K562 (cell line): ENCODE results near the gene POU3F1. TPM values are rescaled to one million over a fixed set of nuclear protein-coding genes. Genes with fewer than 3 reads are reported as not detected.
A peak's percentile ranks its signal among the peaks of the same experiment; 100 is the strongest.

Source experiments
- E4F1 ChIP-seq: fragments of 250-450 bp; sonication (Bioruptor Pico); IDR thresholded peaks from 2 replicates; pipeline ENCODE4 v1.5.0; 2021; ENCODE audit warnings: mild to moderate bottlenecking, borderline replicate concordance
- MTF1 ChIP-seq: fragments of 250-450 bp; sonication (Bioruptor Pico); IDR thresholded peaks from 2 replicates; pipeline ENCODE4 v1.9.0; 2021; ENCODE audit warnings: moderate library complexity, mild to moderate bottlenecking, inconsistent platforms, borderline replicate concordance
- PHTF2 ChIP-seq: fragments of 250-450 bp; sonication (Bioruptor Pico); IDR thresholded peaks from 2 replicates; pipeline ENCODE4 v1.5.0; 2021; ENCODE audit warnings: mild to moderate bottlenecking
- RBM34 ChIP-seq: fragments of 200-400 bp; formaldehyde crosslinking; IDR thresholded peaks from 2 replicates; pipeline ENCODE4 v1.6.1; 2018; ENCODE audit warnings: low read length, borderline replicate concordance; ENCODE audit not compliant: insufficient read depth
- SMARCE1 ChIP-seq: fragments of 450-650 bp; IDR thresholded peaks from 2 replicates; pipeline ENCODE4 v1.7.1; 2016; ENCODE audit warnings: mild to moderate bottlenecking
- ZBED1 ChIP-seq: IDR thresholded peaks from 2 replicates; pipeline ENCODE4 v1.6.1; 2014
- ZNF184 ChIP-seq: sonication (generic); formaldehyde crosslinking; IDR thresholded peaks from 2 replicates; pipeline ENCODE4 v1.5.0; 2020; ENCODE audit warnings: missing genetic modification reagents
- ZNF239 ChIP-seq: fragments of 250-450 bp; sonication (Bioruptor Pico); IDR thresholded peaks from 2 replicates; pipeline ENCODE4 v1.4.0; 2020; ENCODE audit warnings: mild to moderate bottlenecking
- polyA plus RNA-seq, 8 experiments: library from polyadenylated mRNA; depleted of rRNA in 4 of 8; stranded (reverse) in 5 of 8; unstranded in 3 of 8; fragments of >200 nt; fragmentation: Nextera tagmentation in 2 of 8; fragmentation: Illumina TruSeq in 1 of 8; extraction: Ambion mirVana in 2 of 8; extraction: Trizol in 1 of 8; gene quantifications; 2 replicates each; pipeline versions ENCODE4 v1.2.1 to v1.2.3, GENCODE V29; 2011 to 2014; ENCODE audit warnings: inconsistent platforms in 1 of 8, missing spikeins in 1 of 8
- total RNA-seq, 7 experiments: library from RNA; depleted of rRNA in 6 of 7; stranded (reverse); fragments of >200 nt in 6 of 7; fragmentation: Illumina TruSeq in 2 of 7; extraction: Trizol in 2 of 7; gene quantifications; 2 replicates each; pipeline versions ENCODE4 v1.2.1 to v1.2.3, GENCODE V29; 2011 to 2021; ENCODE audit warnings: low replicate concordance in 1 of 7
- TF ChIP-seq, protein P1 (sequence below), 2 experiments: fragments of 450-650 bp; IDR thresholded peaks; 2 replicates each; pipeline ENCODE4 v1.6.1; 2016; ENCODE audit warnings: mild to moderate bottlenecking in 2 of 2, borderline replicate concordance in 1 of 2, low read depth in 1 of 2, moderate library complexity in 1 of 2
- TF ChIP-seq, protein P2 (sequence below): fragments of 450-650 bp; IDR thresholded peaks from 2 replicates; pipeline ENCODE4 v1.6.1; 2018; ENCODE audit not compliant: partially characterized antibody

The POU3F1 gene
- total and polyA plus RNA-seq, 9 of the 15 experiments (the other 6 are each of a cell fraction or from before 2014, with no cell fraction given) = 0.09 TPM; not detected in 8

DNA sequence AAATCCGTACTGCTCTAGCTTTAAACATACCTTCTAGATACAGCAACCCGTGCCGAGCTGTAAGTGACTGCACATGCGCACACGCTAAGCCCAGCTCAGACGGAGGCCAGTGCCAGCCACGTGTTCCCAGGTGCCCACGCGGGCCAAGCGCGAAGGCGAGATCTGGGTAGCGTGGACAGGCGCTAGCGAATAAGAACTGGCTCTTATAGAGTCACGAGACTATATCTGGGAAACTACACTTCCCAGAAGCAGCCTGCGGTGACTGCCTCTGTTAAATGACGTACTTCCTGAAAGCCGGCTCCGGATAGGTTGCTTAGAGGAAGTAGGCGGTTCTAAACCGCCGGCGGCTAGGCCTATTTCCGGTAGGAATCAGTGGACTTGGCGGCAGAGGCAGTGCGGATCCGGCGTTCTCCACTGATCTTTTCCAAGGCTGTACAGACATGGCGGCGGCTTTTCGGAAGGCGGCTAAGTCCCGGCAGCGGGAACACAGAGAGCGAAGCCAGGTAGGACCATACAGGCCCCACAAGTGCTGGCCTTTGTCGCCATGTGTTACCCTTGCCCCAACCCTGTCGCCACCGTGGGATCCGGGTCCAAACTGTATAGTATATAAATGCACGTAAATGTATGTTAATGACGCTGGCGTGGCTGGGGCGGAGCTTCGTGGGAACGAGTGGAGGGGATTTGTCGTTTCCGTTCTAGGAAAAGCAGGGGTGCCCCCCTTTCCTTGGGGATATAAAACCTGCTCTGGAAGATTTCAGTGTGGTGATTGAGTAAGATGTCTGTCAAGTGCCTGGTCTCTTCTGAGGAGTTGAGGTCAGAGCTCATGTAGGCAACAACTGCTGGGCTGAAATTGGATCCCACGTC lies 34.0 kb downstream of the POU3F1 start, which contains the start of gene UTP11 (continued):
- TF ChIP-seq, protein P1, sequence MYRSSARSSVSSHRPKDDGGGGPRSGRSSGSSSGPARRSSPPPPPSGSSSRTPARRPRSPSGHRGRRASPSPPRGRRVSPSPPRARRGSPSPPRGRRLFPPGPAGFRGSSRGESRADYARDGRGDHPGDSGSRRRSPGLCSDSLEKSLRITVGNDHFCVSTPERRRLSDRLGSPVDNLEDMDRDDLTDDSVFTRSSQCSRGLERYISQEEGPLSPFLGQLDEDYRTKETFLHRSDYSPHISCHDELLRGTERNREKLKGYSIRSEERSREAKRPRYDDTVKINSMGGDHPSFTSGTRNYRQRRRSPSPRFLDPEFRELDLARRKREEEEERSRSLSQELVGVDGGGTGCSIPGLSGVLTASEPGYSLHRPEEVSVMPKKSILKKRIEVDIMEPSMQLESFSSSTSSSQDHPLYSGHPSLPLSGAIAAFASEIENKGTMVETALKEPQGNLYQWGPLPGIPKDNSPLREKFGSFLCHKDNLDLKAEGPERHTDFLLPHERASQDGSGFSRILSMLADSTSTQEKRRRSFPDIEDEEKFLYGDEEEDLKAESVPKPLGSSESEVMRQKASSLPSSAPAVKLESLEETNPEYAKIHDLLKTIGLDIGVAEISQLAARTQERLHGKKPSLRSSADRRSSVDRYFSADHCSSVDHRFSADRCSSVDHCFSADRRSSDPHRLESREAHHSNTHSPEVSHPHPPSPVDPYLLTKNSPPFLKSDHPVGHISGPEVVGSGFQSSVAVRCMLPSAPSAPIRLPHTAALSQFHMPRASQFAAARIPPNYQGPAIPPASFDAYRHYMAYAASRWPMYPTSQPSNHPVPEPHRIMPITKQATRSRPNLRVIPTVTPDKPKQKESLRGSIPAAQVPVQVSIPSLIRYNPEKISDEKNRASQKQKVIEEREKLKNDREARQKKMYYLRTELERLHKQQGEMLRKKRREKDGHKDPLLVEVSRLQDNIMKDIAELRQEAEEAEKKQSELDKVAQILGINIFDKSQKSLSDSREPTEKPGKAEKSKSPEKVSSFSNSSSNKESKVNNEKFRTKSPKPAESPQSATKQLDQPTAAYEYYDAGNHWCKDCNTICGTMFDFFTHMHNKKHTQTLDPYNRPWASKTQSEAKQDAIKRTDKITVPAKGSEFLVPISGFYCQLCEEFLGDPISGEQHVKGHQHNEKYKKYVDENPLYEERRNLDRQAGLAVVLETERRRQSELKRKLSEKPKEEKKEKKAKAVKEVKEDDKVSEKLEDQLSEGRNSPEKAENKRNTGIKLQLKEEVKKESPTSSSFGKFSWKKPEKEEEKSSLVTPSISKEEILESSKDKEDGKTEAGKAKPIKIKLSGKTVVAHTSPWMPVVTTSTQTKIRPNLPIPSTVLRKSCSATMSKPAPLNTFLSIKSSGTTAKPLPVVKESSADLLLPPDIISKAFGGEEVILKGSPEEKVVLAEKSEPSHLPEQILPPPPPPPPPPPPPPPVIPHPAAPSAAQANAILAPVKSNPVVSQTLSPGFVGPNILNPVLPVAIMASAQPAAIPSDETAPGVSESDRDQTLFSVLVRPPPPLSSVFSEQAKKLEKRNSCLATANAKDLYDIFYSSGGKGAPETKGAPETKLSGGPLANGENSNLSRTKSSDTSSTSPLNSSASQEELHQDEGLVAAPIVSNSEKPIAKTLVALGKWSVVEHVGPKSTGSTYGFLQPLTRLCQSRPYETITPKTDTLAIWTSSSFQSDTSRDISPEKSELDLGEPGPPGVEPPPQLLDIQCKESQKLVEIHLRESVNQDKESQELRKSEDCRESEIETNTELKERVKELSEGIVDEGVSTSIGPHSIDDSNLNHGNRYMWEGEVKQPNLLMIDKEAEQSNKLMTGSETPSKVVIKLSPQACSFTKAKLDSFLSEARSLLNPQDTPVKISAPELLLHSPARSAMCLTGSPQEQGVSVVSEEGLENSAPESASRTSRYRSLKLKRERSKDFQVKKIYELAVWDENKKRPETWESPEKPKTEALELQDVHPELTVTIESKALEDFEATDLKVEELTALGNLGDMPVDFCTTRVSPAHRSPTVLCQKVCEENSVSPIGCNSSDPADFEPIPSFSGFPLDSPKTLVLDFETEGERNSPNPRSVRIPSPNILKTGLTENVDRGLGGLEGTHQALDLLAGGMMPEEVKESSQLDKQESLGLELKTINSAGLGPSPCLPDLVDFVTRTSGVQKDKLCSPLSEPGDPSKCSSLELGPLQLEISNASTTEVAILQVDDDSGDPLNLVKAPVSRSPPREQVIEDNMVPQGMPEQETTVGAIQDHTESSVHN (IDR thresholded peaks at IDR 0.05; ENCODE audit: borderline replicate concordance in 1 of 2, low read depth in 1 of 2) = no peak
- TF ChIP-seq SMARCE1 = 0 out of 2 replicates have a peak, but pooled peaks have one; percentile 56
- no peak for TF ChIP-seq E4F1 (CRISPR knock-in tag)
- TF ChIP-seq MTF1 (CRISPR knock-in tag) = peak; percentile 84; the same call in 1 of the 2 replicates
- no peak for TF ChIP-seq RBM34
- peak; percentile 85 for TF ChIP-seq ZNF239 (CRISPR knock-in tag)
- no peak; the same call in 1 of the 2 replicates for TF ChIP-seq ZBED1
- 0 out of 2 replicates have a peak, but pooled peaks have one; percentile 7 for TF ChIP-seq PHTF2 (CRISPR knock-in tag)
- TF ChIP-seq ZNF184 (CRISPR knock-in tag) = no peak
- TF ChIP-seq, protein P2, sequence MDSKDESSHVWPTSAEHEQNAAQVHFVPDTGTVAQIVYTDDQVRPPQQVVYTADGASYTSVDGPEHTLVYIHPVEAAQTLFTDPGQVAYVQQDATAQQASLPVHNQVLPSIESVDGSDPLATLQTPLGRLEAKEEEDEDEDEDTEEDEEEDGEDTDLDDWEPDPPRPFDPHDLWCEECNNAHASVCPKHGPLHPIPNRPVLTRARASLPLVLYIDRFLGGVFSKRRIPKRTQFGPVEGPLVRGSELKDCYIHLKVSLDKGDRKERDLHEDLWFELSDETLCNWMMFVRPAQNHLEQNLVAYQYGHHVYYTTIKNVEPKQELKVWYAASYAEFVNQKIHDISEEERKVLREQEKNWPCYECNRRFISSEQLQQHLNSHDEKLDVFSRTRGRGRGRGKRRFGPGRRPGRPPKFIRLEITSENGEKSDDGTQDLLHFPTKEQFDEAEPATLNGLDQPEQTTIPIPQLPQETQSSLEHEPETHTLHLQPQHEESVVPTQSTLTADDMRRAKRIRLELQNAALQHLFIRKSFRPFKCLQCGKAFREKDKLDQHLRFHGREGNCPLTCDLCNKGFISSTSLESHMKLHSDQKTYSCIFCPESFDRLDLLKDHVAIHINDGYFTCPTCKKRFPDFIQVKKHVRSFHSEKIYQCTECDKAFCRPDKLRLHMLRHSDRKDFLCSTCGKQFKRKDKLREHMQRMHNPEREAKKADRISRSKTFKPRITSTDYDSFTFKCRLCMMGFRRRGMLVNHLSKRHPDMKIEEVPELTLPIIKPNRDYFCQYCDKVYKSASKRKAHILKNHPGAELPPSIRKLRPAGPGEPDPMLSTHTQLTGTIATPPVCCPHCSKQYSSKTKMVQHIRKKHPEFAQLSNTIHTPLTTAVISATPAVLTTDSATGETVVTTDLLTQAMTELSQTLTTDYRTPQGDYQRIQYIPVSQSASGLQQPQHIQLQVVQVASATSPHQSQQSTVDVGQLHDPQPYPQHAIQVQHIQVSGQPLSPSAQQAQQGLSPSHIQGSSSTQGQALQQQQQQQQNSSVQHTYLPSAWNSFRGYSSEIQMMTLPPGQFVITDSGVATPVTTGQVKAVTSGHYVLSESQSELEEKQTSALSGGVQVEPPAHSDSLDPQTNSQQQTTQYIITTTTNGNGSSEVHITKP = peak; percentile 21
